NOMO-1 treated with DMSO at 0.1 percent for 48 hours (cell line): ENCODE results near the gene EEF1A2.

ENCODE experiments used
- DNase-seq: peaks from one replicate; lab custom pipeline; 2025; ENCODE audit not compliant: unreplicated experiment; lab: John Stamatoyannopoulos, UW

The EEF1A2 gene

DNA sequence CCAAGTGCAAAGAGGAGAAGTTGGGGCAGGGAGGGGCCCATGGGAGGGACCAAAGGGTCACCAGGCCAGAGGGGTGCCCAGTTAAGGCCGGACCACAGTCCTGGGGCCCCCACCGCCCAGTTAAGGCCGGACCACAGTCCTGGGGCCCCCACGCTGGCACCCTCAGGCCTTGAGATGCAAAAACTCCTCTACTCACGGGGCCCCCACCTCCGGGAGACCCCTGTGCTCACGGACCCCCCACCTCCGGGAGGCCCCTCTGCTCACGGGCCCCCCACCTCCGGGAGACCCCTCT, 43.4 kb downstream of the EEF1A2 start:
- DNase-seq: no peak

DNA sequence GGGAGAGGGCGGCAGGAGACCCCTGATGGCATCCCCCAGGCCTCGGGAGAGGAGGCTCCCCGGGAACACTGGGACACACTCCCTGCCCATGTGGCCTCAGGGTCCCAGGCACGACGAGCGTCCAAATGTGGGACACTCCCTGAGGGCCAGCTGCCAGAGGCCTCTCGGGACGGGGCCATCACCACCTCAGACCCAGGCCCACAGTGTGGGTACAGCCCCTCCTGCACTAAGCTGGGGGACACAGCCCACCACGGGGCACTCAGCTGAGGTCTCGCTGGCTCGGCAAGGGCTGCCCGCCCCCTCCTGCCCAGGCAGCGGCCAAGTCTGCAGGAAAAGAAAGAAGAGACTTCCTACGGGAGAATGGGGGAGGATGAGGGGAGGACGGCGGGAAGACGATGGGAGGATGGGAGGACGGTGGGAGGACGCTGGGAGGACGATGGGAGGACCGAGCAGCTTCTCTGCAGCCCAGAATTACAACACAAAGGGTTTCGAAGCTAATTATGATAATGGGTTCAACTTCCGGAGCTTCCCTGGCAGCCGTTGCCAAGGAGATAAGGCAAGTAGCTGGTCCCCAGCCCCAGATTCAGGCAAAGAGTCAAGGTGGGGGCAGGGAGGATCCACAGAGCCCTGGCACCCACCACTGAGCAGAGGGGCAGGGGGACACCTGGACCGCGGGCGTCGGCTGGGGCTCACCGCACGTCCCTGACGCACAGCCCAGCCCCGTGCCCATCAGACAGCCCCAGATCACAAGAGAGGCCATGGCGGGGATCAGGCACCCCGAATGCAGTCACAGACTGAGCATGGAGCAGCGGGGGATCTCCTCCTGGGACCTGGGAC, 43.9 kb downstream of the EEF1A2 start:
- DNase-seq: no peak

DNA sequence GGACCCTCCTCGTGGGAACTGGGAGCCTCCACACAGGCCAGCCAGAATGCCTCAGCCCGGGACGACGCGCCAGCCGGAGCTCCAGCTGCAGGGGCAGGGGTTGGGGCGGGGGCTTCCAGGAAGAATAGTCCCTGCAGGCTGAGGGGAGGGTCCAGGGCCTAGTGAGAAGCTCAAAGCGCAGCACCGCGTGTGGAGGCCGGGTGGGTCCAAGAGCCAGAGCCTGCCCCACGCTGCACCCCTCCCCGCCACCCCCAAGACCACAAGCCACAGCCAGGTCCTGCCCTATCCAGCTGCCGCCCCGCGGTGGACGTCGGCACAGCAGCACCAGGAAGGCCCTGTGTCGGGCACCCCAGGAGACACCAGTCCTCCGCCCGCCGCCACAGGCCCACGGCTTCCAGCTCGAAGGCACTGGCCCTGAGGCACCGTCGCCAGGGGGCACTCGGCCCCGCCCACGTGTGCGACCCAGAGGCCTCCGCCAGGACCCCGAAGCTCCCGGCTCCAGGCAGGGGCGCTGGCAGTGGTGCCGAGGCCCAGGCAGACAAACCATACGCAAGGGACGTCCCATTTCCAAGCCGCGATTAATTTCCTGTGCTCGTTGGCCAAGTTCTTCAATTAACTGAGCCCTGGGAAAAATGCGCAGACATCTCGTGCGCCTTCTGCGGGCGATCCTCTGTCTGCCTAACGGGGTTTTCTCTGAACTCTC, 45.9 kb downstream of the EEF1A2 start:
- DNase-seq: no peak

DNA sequence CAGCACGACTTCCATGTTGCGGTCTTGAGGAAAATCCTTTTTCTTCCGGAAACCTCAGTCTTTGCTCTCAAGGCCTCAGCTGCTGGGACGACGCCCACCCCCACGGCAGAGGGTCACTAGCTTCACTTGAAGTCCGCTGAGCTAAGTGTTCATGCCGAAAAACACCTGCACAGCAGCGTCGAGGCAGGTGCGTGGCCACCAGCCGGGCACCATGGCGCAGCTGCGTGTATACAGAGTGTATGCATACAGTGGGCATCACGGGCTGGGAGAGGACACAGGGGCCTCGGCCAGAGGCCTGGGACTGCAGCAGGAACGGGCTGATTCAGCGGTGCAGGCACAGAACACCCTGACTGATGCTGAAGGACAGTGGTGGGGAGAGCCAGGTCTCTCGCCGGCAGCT, 46.5 kb downstream of the EEF1A2 start:
- no peak for DNase-seq

DNA sequence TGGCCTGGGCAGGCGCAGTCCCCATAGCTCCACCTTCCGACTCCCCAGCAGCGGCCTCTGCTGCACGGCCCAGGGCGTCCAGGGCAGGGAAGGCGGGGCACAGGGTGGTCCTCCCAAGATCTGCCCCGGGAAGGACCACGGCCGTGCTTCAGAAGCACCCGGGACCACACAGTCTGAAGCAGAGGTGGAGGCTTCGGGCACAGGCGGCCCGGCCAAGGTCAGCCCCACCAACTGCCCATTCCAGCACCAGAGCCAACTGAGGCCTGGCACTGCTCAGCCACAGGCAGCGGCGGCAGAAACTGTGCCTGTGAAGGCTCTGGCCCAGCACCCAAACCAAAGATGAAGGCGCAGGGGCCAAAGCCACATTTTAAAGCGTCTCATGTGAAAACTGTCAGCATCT, 47.1 kb downstream of the EEF1A2 start:
- DNase-seq: no peak

DNA sequence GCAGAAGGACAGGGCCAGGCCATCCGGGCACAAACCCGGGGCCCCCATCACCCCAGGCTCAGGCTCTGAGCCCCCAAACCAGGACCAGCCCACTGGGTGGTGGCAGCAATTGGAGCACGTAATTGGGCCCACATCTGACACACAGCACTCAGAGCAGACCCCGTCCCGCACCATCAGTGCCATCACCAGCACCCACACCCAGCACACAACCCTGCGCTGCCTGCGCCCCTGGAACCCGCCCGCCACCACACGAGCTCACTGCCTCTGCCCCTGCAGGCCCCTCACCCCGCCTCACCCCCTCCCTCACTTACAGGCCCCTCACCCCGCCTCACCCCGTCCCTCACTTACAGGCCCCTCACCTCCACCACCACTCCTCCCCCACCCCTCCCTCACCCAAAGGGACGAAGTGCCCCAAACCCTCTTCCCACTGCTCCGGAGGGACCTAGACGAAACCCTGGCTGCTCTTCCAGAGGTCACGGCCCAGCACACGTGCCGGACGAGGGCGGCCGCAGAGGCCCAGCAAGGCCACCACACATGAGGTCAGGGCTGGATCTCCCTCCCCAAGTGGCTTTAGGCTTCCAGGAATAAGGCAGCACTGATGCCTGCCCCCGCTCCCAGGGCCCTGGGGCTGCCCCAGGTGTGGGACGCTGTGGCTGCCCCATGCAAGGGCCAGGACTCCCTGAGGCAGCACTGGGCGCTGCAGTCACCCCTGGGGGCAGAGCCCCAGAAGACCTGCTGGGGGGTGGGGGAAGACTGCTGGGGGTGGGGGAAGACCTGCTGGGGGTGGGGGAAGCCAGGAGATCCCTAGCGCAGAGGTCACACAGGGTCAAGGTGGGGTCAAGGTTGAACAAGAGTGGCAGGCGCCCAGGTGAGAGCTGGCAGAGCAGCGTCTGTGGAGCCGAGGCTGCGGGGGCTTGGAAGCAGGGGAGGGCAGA, 48.8 kb downstream of the EEF1A2 start:
- DNase-seq: no peak

DNA sequence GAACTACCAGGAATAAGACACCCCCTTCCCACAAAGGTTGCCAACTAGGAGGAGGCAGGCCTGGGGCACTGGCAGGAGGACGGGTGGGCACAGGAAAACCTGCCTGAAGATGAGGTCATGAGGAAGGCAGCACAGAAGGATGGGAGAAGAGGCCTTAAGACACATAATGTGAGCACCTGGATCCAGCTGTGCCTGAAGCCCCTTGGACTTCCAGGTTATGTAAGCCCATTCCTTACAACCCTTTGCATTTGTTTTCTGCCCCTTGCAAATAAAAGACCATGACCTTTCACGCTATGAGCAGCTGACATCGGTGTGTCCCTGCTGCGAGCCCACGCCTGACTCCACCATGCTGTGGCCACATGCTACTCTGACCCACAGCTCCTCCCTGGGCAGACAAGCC, 49.9 kb downstream of the EEF1A2 start:
- no peak for DNase-seq

DNA sequence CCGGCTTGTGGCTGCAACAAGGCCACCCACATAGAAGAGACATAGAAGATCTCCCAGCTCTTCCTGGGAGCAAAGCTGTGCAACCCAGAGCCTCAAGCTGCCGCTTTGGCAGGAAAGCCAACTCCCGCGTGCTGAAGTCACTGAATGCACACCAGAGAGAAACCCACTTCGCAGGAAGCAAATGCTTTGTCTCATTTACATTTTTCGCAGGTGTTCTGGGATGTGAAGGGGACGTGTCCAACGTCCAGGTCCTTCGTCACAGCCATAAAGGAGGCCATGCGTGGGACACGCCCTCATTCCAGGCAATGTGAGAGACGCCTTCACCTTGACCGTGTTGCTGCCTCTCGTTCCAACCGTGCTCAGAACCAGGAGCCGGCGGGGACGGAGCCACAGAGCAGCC, 50.9 kb downstream of the EEF1A2 start:
- no peak for DNase-seq

DNA sequence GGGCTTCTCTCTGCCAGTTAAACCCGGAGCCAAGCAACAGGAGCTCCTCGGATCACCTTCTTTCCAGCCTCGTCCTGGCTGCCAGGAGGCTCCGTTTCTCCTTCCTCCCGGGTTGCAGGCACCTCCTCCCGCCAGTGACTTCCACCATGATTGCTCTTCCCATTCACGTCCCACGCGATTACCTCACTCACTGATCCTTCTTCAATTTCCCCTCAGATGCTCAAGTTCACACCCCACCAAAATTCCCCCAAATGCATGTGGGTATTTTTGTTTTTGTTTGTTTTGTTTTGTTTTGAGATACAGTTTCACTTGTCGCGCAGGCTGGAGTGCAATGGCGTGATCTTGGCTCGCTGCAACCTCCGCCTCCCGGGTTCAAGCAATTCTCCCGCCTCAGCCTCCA, 51.6 kb downstream of the EEF1A2 start:
- DNase-seq: no peak

DNA sequence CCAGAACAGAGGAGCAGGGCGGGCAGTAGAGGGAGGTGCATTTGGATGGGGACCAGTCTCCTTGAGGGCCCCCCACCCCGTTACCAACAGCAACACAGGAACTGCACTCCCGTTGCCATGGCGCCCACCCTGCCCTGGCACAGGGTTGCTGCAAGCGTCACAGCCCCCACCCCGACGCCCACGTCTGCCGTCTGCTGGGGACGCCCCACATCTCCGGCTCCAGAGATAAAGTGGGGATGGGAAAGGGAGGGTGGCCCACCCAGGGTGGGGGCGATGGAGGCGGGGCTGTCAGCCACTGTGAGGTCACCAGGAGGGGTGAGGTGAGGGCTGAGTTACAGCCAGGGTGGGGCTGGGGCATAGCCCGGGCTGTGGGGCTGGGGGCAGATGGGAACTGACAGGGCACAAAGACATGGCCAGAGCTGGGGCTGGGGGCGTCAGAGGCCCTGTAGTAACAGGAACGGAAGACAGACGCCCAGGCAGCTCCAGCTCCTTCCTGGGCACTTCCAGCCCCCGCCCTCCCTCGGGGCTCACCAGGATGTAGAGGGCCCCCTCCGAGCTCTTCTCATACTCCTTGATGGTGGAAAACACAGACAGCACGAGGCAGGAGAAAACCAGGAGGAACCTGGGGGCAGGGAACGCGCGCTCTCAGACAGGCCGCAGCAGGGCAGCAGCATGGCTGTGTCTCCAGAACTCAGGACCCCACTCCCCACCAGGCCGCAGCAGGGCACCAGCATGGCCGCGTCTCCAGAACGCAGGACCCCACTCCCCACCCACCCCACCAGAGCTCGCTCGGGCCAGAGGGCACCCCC, 52.5 kb downstream of the EEF1A2 start:
- no peak for DNase-seq

DNA sequence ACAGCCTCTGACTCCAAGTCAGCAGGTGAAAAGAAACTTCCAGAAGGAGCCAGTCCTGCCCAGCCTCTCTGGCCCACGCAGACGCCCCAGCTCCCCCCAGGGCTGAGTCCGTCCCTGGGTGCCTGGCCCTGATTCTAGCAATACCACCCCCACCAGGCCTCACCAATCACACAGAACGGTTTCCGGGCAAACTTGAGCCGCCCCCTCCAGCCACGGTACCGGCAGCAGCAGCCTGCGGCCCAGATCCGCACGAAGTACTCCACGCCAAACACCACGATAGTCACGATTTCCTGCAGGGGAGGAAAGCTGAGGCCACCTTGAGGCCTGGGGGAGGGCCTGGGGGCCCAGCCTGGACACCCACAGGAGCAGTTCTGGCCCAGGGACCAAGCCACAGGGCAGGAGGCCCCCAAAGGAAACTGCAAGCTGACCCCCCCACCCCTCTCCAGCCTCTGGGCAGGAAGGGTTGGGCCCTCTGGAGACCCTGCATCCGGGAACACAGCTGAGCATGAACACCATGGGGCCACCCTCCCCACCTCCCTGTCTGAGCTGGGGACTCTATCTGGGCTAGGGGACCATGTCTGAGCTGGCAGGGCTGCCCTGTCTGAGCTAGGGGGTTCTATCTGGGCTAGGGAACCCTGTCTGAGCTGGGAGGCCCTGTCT, 53.7 kb downstream of the EEF1A2 start:
- no peak for DNase-seq

DNA sequence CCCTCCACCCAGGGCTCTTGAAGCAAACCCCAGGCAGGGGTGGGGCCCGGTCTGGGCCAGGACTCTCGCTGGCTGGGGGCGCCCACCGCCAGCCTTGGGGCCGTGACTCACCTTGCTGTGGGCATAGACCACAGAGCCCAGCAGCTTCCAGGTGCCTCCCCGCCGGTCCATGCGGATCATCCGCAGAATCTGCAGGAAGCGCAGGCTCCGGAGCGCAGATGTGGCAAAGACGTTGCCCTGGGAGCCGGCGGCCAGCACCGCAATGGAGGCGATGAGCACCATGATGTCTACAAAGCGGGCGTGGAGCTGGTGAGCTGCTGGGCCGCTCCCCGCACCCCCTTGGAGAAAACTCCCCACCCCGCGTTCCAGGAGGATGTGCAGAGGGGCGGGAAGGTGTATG, 54.3 kb downstream of the EEF1A2 start:
- DNase-seq: no peak

DNA sequence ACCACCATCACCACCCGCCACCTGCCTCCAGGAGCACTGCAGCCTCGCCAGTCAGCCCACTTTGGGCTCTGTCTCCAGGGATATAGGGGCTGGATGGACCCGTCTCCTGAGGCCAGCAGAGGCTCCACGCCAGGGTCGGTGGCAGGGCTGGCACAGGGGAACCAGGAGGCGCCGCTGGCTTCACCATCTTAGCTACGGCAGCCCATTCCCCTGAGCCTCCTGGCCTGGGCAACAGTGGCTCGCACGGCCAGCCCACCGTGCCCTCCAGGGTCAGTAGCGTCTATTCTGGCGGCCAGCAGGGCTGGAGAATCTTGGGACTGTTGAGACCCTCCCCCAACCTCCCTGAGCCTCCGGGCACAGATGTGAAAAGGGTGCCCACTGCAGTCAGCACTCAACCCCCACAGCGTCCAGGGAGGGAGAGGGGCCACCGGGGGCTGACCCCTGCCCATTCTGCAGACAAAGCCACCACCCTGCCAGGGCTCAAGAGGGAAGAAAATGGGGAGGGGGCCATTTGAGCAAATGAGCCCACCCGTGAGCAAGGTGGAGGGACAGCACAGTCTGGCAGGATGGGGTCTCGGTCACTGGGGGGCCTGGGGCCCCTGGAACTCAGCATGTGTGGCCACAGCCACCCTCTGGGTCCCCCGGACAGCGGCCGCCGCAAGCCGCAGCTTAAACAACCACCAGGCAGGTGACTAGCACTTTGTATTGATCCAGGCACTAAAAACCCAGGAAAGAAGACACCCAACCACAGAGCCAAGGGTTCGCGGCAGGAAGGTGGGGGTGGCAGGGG, 55.1 kb downstream of the EEF1A2 start:
- no peak for DNase-seq

DNA sequence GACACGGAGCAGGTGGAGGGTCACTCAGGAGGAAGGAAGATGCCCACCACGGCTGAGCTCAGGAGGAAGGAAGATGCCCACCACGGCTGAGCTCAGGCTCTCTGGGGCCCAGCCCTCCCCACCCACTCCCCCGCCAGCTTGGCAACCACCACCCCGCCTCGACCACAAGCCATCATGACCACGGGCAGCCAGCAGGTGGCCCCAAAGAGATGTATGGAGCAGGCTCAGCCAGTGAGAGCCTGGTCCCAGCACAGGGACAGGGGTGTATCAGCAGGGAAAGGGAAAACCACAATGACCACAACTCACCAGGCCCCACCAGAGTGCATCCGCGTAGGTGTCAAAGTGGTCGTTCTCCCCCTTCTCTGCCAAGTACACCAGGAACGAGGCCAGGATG, 56.8 kb downstream of the EEF1A2 start:
- no peak for DNase-seq

DNA sequence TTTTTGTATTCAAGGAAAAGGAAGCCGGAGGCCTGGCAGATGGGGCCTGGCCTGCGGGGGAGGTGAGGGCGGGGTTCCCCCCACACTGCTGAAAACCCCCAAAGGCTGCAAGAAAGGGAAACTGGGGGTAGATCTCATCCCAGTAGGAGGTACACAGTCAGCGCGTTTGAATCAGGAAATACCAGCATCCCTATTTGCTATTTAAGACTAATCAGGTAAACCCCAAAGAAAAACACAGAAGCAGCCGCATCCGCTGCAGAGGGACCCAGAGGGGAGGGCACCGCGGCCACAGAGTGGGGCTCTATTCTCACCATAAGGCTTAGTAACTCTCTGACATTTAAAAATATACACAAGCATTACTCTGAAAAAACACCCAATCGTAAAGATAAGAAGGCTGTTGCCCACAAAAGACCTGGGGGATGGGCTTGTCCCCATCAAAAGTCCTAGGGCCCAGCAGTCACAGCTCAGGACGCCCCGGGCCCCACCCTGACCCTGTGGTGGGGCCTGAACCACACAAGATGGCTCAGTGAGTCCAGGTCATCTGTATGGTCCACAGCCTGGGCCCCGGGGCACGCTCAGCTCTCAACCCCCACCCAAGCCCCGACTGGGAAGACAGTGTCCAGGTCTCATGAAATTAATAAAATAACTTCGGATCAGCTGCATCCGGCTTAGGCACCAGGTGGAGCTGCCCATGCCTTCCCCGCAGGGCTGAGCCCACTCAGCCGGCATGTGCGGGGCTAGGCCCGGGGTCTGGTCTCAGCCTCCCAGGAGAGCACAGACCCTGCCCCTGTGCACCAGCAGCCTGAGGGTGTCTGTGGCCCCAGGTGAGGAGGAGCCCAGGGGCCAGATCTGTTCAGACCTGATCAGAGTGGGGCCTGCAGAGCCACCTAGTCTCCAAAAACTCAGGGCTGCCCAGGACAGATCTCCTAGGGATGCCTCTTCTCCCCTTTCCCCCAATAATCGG, 57.5 kb downstream of the EEF1A2 start:
- no peak for DNase-seq

DNA sequence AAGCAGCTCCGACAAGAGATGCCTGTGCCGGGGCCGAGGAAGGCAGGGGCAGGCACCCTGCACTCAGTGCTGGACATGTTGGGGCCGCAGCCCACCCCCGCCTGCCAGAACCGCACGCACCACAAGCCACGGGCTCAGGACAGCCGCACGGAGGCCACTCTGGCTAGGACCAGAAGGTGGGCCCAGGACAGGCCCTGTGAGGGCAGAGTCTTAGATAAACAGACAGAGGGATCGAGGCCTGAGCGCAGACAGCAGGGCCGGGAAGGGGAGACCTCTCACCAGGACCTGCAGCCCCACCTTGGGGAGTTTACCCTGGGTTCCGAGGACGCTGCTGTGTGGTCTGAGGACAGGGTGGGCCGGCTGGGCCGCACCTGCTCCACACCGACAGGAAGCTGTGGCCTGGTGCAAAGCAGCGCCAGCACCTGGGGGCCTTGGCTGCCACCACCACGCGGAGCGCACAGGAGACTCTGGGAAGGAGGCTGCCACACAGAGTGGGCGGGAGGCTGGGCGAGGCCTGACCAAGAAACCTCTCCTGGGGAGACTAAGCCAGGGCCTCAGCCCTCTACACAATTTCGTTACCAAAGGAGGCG, 58.4 kb downstream of the EEF1A2 start:
- no peak for DNase-seq

DNA sequence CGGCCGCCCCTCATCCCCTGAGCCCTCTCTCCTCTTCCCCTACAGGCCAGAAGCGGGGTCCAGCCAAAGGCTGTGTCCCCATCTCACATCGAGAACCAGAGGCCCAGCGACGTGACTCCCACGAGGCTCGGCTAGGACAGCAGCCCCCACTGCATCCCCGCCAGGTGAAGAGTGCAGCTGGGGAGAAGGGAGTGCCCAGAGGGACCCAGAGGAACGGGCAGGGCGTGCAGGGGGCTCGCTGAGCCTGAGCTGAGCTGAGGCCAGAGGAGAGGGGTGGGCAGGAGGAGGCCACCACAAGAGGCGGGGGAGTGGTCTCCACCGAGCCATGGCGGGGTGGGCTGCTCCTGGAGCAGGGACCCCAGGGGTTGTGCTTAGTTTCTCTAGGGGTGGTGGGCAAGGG, 59.0 kb downstream of the EEF1A2 start:
- DNase-seq: no peak

DNA sequence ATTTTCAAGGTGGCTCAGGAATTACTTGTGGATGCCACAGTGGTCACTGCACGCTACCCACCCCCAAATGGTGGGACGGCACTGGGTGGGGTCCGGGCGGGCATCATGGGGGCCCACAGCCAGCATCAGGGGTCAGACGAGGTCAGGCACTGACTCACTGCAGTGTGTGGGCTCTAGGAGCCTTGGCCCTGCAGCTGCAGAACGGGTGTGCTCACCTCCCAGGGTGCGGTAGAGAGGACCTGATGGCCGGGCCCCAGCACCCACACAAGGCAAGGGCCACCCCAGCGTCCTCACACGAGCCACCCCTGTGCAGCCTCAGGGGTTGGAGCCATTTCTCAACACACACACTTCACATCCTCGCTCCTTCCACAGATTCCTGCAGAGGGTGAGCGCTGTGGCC, 60.8 kb downstream of the EEF1A2 start:
- DNase-seq: no peak
